Ramos (cell line): ENCODE data around the gene DLGAP1.

Experiments used
- in situ Hi-C: fragments of 300-500 bp; cut with MboI; formaldehyde crosslinking; loops from one replicate; pipeline ENCODE4 v1.14.3; 2022; ENCODE audit warnings: low sequenced_read_pairs; ENCODE audit not compliant: unreplicated experiment

The DLGAP1 gene

DNA sequence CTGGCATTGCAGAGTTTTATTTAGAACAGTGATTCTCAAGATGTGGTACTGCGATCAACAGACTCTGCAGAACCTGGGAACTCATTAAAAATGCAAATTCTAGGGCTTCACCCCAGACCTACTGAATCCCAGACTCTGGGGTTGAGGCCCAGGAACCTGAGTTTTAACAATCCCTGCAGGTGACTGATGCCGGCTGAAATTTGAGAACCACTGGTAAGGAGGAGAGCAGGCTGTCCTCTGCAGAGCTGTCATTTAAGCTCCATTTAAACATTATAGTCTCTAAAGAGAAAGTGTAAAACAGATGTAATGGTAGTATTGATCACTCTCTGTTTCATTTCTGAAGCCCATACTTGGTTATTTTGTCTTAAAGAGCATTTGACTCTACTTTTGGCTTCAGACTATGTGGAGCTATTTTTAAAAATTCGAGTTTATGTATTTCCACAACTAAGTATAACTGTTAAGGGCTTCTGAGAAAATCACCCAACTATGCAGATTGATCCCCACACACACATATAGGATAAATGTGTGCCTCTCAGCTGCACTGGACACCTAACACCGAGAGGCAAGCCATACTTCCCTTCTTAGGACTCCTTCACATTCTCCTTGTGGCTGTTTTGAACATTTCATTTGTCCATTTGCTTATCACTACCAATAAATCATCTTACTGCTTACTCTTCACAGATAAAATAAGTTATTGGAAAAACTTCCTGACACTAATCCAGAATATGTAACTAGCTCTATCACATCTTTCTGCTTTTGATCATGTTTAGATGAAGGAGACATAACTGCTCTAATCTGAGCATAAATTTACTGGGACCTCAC, 487.5 kb downstream of the DLGAP1 start:
- in situ Hi-C loops, result no loop called here

DNA sequence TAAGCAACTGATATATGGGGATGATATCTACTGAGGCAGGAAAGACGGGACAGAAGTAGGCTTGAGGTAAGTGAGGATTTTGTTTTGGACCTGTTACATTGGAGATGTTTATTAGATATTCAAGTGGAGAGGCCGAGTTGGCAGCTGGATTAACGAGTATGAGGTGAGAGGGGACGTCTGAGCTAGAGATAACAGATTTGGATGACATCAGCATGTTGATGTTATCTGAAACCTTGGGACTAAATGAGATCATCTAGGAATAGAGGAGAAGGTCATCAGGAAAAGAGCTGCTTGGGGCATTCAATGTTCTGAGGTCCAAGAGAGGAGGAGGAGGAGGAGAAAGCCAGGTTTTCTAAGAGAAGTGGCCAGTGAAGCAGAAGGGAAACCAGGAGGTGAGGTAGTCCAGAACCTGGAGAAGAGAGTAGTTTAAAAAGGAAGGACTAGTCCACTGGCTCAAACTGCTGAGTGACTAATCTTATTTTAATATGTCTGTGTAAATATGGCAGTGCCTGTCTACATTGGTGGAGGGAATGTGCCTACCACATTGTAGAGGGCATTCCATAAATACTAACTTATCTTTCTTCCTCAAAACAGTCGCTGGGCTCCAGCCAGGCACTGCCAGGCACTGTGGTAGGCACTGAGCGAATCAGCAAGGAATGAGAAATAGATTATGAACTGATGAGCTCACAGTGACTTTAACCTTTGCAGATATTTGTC, 488.3 kb downstream of the DLGAP1 start:
- in situ Hi-C loops, result no loop called here

DNA sequence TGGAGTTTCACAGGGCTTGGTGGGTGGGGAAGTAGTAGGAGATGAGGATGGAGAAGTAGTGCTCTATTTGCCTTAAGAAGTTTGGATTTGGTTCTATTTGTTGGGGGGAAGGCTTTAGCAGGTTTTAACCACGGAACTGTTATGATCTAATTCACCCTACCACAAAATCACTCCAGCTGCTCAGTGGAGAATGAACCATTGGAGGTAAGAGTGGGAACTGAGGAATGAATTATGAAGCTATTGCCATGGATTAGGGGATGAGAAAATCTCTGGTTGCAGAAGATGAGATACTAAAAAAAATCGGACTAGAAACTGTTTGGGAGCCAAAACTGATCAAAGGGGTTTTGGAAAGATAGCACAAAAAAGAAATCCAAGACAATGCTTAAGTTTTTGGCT, 488.9 kb downstream of the DLGAP1 start:
- in situ Hi-C loops, result no loop called here

DNA sequence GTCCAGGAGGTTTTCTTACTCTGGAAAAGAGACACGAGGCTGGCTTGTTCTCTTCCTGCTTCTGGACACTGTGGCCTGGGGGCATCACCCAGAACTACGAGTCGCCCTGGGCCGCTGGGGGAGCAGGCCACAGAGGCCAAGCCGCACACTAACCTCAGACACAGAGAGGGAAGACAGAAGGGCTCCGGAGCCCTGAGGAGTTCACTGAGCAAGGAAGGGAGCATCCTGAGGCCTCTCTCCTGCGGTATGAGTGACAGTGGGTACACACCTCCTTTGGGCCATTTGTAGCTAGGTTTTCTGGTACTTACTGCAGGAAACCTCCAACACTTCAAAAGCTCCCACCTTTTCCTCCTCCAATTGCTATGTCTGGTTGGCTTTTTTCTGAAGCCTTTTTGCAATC, 494.1 kb downstream of the DLGAP1 start:
- in situ Hi-C loops, result no loop called here

DNA sequence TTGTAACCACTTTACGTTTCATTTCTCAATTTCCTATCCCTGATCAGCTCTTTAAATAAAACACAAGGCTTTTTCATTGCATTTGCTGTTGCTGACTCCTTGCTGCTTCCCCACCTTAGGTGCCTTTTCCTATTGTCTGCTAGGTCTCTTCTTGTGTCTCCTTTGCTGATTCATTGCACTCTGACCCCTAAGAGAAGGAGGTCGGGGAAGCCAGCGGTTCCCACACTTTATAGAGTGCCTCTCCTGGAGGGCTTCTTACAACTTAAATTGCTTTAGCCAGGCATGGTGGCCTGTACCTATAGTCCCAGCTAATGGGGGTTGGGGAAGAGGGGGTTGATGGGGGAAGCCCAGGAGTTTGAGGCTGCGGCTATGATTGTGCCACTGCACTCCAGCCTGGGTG, 495.0 kb downstream of the DLGAP1 start:
- in situ Hi-C loops, result no loop called here

DNA sequence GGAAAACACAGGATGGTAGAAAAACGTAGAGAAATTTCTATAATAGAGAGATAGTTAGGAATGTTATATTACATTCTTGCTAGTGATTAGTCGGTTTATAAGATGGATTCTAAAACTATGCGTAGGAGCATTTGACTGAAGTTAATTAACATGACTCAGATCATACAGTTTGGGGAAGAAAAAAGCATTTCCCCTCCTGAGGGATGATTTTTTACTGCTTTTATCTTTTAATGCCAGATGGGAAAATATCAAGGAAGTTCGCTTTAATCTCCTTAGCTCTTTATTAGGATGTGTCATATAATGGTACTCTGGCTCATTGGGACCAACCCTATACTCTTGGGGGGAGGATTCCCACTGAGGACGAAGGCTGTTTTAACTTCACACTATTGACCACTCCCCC, 503.1 kb downstream of the DLGAP1 start:
- in situ Hi-C loops, result no loop called here

DNA sequence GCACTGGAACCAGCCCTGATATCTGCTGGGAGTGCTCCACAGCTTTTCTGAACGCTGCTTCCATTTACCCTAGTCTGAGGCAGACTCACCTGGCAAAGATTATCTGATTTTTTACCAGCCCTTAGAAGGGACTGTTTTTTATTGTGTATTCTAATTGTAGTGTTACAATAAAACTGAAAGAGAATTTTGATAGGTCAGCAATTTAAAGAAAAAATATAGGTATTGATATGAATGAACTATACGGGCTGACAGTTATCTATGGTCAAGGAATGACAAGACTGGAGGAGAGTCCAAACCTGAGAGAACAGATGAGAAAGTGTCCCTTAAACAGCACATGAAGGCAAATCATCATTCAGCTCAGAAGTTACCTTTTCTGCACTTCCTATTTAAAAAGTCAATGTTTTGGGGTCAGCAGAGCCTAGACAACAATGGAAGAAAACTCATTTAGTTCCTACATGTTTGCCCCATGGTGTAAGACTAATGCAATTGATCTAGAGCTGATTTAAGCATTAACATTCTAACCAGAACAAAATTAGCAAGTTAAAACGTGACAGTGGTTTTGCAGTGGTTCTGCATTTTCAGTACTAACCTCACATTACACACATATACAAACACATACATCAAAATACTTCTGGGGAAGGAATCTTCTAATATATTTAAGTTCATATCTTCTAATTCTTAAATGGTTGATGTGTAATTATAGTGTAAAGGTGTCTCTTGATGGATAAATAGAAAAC, 504.3 kb downstream of the DLGAP1 start:
- in situ Hi-C loops, result no loop called here

DNA sequence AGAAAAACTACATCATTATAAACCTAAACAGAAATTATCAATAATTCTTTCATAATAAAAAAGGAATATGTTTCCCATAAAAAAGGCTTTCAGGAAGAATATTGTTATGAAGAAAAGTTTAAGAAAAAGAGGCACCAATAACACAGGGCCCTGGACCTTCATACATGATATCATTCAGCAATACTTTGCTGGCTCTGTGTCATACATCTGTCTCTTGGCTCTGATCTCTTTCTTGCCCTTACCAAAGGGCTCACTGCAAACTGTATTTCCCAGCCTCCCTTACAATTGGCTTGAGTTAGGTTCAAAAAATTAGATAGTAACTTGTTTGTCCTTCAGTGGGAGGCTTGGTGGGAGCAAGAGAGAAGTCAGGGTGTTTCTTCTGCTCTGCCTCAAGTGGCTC, 506.1 kb downstream of the DLGAP1 start:
- in situ Hi-C loops, result no loop called here

DNA sequence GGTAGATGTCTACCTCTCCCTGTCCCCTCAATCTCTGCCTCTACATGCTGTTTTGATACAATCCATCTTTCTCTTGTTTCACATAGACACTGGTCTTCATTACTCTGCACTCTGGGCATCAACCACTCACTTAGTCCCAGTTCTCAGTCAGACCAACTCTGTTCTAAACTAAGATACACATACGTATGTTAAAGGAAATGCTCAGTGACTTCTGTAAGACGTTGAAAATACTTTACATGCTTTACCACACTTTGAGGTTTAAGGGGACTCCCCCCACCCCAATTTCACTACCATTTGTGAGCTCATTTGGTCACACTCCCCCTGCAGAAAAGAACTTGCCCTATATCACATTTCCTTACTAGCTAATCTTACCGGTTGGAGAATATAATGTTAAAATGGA, 507.7 kb downstream of the DLGAP1 start:
- in situ Hi-C loops, result no loop called here

DNA sequence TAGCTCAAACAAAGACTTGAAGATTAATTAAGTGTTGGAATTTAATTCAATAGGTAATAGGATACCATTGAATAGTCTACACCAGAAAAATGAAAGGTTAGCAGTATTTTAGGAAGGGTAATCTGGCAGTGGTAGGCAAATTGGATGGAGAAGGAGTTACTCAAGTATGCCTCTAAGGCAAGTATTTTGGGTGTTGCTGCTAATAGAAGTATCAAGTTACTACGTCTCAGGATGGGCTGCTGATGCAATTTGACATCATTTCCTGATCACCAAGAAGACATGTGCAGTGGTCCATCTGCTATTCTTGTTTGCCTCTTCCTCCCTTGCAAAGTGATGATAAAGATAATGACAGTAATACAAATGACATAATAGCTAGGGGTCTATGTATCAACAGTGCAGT, 519.8 kb downstream of the DLGAP1 start:
- in situ Hi-C loops, result no loop called here

DNA sequence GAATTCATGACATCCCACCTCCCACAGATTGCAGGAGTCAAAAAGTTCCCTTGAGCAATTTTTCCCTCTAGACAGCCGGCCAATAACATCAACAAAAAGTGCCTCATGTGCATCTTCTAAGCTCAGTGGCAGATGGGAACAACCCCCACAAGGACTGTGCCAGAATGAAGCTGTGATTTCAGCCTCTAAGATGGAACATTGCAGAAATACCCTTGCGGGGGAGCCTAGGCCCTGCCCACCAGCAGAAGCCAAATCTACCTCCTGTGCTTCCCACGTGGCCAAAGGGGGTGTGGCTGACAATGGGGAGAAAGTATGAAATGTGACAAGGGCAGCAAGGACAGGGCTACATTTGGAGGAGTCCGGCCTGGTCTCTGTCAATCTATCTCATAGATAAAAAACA, 522.8 kb downstream of the DLGAP1 start:
- in situ Hi-C loops, result no loop called here

DNA sequence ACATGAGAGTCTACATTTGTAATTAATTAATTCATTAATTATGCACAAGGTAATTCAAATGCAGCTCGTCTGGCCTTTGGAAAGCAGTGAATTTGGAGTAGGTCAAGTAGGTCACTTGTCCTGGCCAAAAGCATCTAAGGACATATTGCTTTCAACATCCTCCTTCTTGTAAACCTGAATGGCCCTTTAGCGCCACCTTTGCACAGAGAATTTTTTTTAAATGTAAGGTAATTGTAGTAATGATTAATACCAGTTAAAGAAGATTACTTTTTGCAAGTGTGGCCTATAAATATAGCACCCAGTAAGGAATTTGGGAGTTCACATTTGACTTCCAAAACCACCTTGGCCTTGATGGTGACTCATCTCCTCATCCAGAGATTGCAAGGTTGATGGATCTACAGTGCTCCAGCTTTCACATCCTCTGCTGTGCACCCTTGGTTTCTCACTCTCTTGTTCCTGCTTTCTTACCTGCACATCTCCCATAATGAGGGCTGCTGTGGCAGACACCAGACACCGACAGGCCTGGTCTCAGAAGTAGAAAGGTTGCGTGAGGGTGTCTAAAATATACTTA, 523.5 kb downstream of the DLGAP1 start:
- in situ Hi-C loops, result no loop called here

DNA sequence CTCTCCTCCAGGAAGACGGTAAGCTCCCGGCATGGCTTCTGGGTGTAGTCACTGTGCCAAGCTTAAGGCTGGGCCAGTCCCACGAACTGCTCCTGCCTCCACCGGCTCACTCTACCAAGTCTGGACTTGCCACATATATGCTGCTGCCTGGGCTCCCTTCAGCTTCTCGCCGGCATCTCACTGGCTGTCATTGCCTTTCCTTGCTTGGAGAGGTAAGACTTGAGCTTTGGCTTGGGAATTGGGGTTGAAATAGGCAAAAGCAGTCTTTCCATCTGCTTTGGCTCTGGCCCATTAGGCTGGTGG, 524.1 kb downstream of the DLGAP1 start:
- in situ Hi-C loops, result no loop called here

DNA sequence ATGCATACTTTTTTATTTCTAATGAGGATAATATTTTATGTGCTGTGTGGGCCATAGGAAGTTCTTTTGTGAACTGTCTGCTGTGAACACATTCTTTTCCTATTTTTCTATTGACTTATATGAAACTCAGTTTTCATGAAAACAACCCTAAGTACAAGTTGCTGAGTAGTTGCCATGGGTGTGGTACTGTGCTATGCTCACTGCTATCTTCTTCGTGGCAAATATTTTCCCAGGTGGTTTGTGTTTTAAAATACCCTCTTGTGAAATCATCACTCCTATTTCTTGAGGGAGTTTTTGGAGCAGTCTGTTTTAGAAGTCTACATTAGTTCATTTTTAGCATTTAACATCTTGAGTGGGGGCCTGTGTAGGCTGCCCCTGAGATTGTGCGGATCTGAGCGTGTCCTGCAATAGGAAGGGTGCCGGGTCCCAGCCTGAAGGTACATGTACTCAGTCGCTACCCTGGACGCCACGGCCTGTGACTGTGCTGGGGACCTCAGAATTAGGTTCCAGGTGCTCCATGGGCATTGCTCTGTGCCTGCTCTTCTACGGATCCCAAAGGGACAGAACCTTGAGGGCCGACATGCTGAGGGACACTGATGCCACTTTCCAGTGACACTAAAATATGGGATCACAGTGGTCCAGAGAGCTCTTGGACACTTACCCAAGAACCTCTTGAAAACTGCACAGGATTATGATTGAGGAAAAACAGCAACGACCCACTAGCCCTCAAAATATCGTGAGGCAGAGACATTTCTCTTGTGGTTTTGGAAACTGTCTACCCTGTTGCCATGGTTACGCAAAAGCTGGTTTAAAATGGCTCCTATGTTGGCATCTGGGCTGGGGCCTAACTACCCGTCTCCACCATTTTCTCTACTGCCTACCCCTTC, 524.7 kb downstream of the DLGAP1 start:
- in situ Hi-C loops, result no loop called here

DNA sequence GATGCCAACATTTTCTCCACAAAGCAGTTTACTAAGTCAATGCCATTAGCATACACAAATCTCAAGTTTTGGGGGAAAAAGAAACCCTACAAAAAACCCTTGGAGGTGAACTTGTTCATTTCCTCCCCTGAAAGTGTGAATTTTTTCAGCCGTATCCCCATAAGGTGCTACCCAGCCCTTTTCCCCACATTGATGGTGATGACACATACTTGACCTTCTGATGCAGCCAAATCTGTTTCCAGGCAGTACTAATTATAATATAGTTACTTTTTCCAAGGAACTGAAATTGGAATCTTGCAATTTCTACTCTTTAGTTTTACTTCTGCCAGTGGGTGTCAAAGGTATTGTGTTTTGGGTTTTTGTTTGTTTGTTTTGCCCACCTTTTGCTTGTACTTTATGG, 530.7 kb downstream of the DLGAP1 start:
- in situ Hi-C loops, result no loop called here

DNA sequence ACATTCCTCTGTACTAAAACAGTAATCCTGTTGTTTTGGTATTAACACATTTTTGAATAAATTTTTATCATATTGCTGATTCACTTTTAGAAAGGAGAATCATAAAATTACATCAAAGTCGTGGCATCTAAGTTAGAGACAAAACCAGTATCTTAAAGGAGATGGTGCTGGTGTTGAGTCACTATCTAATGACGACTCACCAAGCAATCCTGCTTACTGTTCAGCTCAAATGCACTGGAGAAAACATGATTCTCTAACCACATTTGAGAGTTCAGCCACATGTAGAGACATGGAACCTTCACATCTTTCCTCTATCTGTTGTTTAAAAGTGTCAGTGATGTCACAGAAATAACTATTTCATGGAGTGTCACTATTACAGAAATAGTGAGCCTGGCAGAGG, 531.4 kb downstream of the DLGAP1 start:
- in situ Hi-C loops, result no loop called here

DNA sequence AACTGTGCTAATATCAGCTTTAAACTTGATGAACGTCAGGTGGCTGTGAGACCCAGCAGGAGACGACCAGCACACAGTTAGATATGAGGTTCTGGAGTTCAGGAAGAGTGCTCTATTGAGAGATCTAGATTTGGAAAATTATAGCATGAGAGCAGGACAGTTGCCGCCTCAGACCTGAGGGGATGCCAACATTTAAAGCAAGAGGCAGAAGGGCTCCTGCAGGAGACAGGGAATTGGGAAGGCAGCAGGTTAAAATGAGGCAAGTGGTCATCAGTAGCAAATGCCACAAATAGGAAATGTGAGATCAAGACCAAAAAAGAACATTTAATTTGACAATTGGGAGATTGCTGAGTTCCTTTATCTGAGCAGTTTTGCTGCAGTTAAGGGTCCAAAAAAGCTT, 533.3 kb downstream of the DLGAP1 start:
- in situ Hi-C loops, result no loop called here

DNA sequence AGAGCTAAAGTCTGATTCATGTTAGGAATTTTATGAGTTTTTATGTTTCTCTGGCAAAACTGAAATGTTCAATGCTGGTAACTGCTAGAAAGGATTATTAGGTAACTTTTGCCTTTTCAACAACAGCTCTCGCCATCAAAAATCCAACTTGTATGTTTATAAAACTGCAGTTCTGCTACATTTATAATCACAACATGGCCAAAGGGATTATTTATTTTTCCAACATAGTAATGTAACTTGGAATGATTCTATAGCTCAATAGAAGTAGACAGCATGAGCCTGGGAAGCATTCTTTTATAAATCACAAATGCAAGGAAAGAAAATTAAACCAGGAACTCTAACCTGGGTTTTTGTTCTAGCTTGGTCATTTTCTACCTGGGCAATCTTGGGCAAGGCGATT, 534.3 kb downstream of the DLGAP1 start:
- in situ Hi-C loops, result no loop called here

DNA sequence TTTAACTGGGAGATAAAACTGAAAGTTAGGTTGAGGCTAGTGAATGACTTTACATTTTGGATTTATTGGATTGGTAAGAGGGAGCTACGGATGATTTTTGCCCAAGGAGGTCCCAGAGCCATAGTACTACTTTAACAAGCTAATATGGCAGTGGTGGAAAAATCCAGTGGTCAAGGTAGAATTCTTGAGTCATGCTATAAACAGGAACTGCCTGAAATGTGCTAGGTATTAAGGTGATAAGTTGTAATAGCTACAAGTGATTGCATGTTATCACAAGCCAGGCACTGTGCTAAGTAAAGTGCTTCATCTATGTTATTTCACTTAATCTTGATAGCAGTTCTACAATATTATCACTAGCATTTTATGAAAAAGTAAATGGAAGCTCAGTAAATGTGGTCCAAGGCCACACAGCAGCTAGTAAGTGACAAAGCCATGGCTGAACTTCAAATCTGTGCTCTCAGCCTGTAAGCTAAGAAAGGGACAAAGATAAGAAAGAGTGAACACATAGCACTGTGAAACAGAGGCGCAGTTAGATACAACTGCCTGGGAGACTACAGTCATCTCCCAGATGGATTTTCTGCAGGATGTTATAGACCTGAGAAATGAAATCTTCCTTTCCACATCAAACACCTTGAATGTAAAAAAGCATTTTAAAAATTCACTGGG, 535.6 kb downstream of the DLGAP1 start:
- in situ Hi-C loops, result no loop called here

DNA sequence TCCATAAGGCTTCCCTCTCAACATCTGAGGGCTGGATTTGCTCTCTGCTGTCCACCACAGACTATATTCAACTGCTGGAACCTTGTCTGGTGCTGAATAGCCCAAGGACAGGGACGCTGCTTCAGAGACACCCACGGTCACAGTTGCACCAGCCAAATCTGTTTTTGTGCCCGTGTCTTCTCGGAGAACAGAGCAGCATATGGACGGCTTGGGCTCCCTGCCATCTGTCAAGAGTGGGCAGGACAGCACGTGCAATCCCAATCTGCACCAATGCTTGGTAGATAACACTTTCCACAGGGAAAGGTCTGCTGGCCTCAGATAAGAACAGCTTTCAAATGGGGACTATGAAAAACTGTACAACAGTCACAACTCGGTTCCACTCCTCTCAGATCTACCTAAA, 539.0 kb downstream of the DLGAP1 start:
- in situ Hi-C loops, result no loop called here
